GM12878 (cell line): ENCODE results near the gene COL16A1. TPM values are rescaled to one million over a fixed set of nuclear protein-coding genes. Genes with fewer than 3 reads are reported as not detected.

Experiments used
- BHLHE40 ChIP-seq, 2 experiments: fragments of 450-650 bp in 1 of 2; IDR thresholded peaks; 2 replicates each; pipeline ENCODE4 v1.6.1; 2011 to 2017; ENCODE audit warnings: low read depth in 2 of 2, borderline replicate concordance in 1 of 2, improper control_type of control experiment in 1 of 2, low read length in 1 of 2, mild to moderate bottlenecking in 1 of 2
- CBX3 ChIP-seq: fragments of 200-600 bp; sonication (generic); IDR thresholded peaks from 2 replicates; pipeline ENCODE4 v1.6.1; 2016; ENCODE audit warnings: low read depth, borderline replicate concordance
- FOS ChIP-seq: IDR thresholded peaks from 3 replicates; pipeline ENCODE4 v1.6.1; 2011; ENCODE audit warnings: borderline replicate concordance; ENCODE audit not compliant: insufficient read length; ENCODE audit errors: extremely low read depth
- HDAC2 ChIP-seq: fragments of 200-600 bp; sonication (generic); IDR thresholded peaks from 2 replicates; pipeline ENCODE4 v1.6.1; 2017
- HDGF ChIP-seq: fragments of 450-650 bp; IDR thresholded peaks from 2 replicates; pipeline ENCODE4 v1.6.1; 2016; ENCODE audit warnings: antibody characterized with exemption
- JUNB ChIP-seq: IDR thresholded peaks from 2 replicates; pipeline ENCODE4 v1.6.1; 2016; ENCODE audit warnings: antibody characterized with exemption, mild to moderate bottlenecking
- MXI1 ChIP-seq: fragments of 150-350 bp; IDR thresholded peaks from 2 replicates; pipeline ENCODE4 v1.6.1; 2011; ENCODE audit warnings: low read depth, mild to moderate bottlenecking, inconsistent platforms, low read length, improper control_type of control experiment
- NFYB ChIP-seq: IDR thresholded peaks from 2 replicates; pipeline ENCODE4 v1.6.1; 2011; ENCODE audit warnings: low read depth, mild to moderate bottlenecking, low read length, improper control_type of control experiment, moderate library complexity; ENCODE audit not compliant: insufficient read depth
- NR2C1 ChIP-seq: fragments of 450-650 bp; IDR thresholded peaks from 2 replicates; pipeline ENCODE4 v1.6.1; 2017; ENCODE audit warnings: antibody characterized with exemption, mild to moderate bottlenecking, moderate library complexity
- NR2F1 ChIP-seq: fragments of 450-650 bp; conservative IDR thresholded peaks from 2 replicates; pipeline ENCODE4 v1.6.1; 2017; ENCODE audit warnings: mild to moderate bottlenecking
- PBX3 ChIP-seq: IDR thresholded peaks from 2 replicates; pipeline ENCODE4 v1.6.1; 2011; ENCODE audit warnings: mild to moderate bottlenecking, low read depth, low read length, moderate library complexity; ENCODE audit not compliant: insufficient replicate concordance
- RBBP5 ChIP-seq: fragments of 200-600 bp; sonication (generic); conservative IDR thresholded peaks from 2 replicates; pipeline ENCODE4 v1.6.1; 2016
- SMC3 ChIP-seq: IDR thresholded peaks from 2 replicates; pipeline ENCODE4 v1.6.1; 2011; ENCODE audit warnings: low read length, improper control_type of control experiment, borderline replicate concordance
- SP1 ChIP-seq: IDR thresholded peaks from one replicate; pipeline ENCODE4 v1.6.1; 2011; ENCODE audit warnings: low read depth, low read length
- STAT3 ChIP-seq: IDR thresholded peaks from 2 replicates; pipeline ENCODE4 v1.6.1; 2011; ENCODE audit warnings: low read depth, low read length, improper control_type of control experiment
- ZBTB11 ChIP-seq: fragments of 450-650 bp; formaldehyde crosslinking; IDR thresholded peaks from 2 replicates; pipeline ENCODE4 v1.5.0; 2022; ENCODE audit warnings: mild to moderate bottlenecking, missing genetic modification characterization
- ZNF622 ChIP-seq: fragments of 450-650 bp; IDR thresholded peaks from 2 replicates; pipeline ENCODE4 v1.6.1; 2017; ENCODE audit warnings: mild to moderate bottlenecking, inconsistent platforms
- ZNF687 ChIP-seq: fragments of 450-650 bp; IDR thresholded peaks from 2 replicates; pipeline ENCODE4 v1.6.1; 2017; ENCODE audit warnings: mild to moderate bottlenecking, moderate library complexity
- polyA plus RNA-seq, 11 experiments: library from polyadenylated mRNA; depleted of rRNA in 4 of 11; unstranded in 6 of 11; stranded (reverse) in 5 of 11; fragments of >200 nt; fragmentation: Nextera tagmentation in 4 of 11; fragmentation: Illumina TruSeq in 1 of 11; extraction: Ambion mirVana in 4 of 11; extraction: Trizol in 1 of 11; gene quantifications; 1 replicate in 1 of 11; 2 replicates in 10 of 11; pipeline versions ENCODE4 v1.2.1 to v1.2.3, GENCODE V29; 2011 to 2016; ENCODE audit warnings: inconsistent platforms in 2 of 11, missing spikeins in 2 of 11, low read depth in 1 of 11
- total RNA-seq, 4 experiments: library from RNA; depleted of rRNA in 3 of 4; stranded (reverse); fragments of >200 nt in 3 of 4; fragmentation: Illumina TruSeq in 1 of 4; extraction: Trizol in 1 of 4; gene quantifications; 2 replicates each; pipeline versions ENCODE4 v1.2.1 to v1.2.3, GENCODE V29; 2013 to 2021
- TF ChIP-seq, protein P1 (sequence below): IDR thresholded peaks from 2 replicates; pipeline ENCODE4 v1.6.1; 2012; ENCODE audit warnings: low read depth, low read length, improper control_type of control experiment

The COL16A1 gene
- total and polyA plus RNA-seq, 10 of the 15 experiments (the other 5 are each of a cell fraction or from before 2014, with no cell fraction given), result 0.02 to 3.7 (median 0.59) TPM

- TF ChIP-seq NR2C1 (no peak), STAT3 (no peak), PBX3 (no peak), MXI1 (no peak), ZNF622 (no peak), HDGF (no peak), ZBTB11 (CRISPR knock-in tag) (no peak), FOS (no peak), BHLHE40 (IDR thresholded peaks at IDR 0.05; ENCODE audit: borderline replicate concordance in 1 of 2, low read depth in 2 of 2, low read length in 1 of 2) (peak in 1 of 2 experiments; percentile 16; a peak in 1 of 4 replicates), HDAC2 (no peak), SMC3 (no peak), RBBP5 (no peak), NFYB (no peak), CBX3 (no peak), JUNB (no peak), NR2F1 (no peak), ZNF687 (no peak), SP1 (no peak)
- TF ChIP-seq, protein P1, sequence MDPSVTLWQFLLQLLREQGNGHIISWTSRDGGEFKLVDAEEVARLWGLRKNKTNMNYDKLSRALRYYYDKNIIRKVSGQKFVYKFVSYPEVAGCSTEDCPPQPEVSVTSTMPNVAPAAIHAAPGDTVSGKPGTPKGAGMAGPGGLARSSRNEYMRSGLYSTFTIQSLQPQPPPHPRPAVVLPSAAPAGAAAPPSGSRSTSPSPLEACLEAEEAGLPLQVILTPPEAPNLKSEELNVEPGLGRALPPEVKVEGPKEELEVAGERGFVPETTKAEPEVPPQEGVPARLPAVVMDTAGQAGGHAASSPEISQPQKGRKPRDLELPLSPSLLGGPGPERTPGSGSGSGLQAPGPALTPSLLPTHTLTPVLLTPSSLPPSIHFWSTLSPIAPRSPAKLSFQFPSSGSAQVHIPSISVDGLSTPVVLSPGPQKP, result no peak
Observed at GRCh38 chr1:31637915-31638673, 65.7 kb downstream of the COL16A1 start (continued).
